Measurements from ENCODE around the gene FXYD3.

GRCh38 chr19:35165200-35166058 is 49.8 kb downstream of the FXYD3 start:
- TF ChIP-seq, protein P1, sequence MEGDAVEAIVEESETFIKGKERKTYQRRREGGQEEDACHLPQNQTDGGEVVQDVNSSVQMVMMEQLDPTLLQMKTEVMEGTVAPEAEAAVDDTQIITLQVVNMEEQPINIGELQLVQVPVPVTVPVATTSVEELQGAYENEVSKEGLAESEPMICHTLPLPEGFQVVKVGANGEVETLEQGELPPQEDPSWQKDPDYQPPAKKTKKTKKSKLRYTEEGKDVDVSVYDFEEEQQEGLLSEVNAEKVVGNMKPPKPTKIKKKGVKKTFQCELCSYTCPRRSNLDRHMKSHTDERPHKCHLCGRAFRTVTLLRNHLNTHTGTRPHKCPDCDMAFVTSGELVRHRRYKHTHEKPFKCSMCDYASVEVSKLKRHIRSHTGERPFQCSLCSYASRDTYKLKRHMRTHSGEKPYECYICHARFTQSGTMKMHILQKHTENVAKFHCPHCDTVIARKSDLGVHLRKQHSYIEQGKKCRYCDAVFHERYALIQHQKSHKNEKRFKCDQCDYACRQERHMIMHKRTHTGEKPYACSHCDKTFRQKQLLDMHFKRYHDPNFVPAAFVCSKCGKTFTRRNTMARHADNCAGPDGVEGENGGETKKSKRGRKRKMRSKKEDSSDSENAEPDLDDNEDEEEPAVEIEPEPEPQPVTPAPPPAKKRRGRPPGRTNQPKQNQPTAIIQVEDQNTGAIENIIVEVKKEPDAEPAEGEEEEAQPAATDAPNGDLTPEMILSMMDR (IDR thresholded peaks at IDR 0.05) = no peak
- no peak for TF ChIP-seq ZFX (IDR thresholded peaks at IDR 0.05; ENCODE audit: borderline replicate concordance)
